C1 segment of cervical spinal cord (tissue), 14 donors: ENCODE data around the gene NSD2.
"Not testable (repeated sequence)": the region's sequence is repeated elsewhere in the genome, so short reads cannot be mapped to it uniquely, and the experiment has no call there.

ENCODE experiments used
- DNase-seq, 14 donors: peaks; one replicate each; lab custom pipeline; 2025; lab: John Stamatoyannopoulos, UW

Gene NSD2

GRCh38 chr4:1841887-1842210, 29.3 kb upstream of the NSD2 start:
- no peak for DNase-seq

- DNase-seq = peak in 1 of 14 donors; percentile 51
These were observed 28.8 kb upstream of the NSD2 start for GRCh38 chr4:1842339-1842895.

- peak in 1 of 14 donors; percentile 72 for DNase-seq
These were observed 28.2 kb upstream of the NSD2 start for GRCh38 chr4:1842993-1843448.

GRCh38 chr4:1843852-1844251, 27.3 kb upstream of the NSD2 start:
- DNase-seq = peak in 3 of 14 donors; percentile 13 to 29 (median 15)

DNA sequence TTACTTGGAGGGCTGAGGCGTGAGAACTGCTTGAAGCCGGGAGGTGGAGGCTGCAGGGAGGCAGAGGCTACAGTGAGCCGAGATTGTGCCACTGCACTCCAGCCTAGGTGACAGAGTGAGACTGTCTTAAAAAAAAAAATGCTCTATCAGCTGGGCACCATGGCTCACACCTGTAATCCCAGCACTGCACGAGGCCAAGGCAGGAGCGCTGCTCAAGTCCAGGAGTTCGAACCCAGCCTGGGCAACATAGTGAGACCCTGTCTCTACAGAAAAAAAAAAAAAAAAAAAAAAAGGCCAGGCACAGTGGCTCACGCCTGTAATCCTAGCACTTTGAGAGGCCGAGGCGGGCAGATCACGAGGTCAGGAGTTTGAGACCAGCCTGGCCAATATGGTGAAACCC, 26.6 kb upstream of the NSD2 start:
- not testable (repeated sequence) for DNase-seq

DNA sequence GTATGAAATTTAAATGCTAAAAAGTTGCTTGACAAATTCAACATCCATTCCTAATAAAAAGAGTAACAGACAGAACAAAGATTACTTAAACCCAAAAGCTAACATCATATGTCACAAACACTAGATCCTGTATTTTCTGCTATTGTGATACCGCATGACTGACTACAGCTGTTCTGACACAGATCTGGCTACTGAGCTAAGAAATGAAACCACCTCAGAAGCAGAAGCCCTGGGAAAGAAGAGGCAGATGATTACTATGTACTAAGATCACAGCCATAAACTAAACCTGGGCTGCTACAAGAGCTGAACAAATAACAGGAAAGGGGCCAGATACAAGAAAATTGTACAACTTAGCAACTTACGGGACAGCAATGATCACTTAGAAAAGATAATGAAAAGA, 24.6 kb upstream of the NSD2 start:
- DNase-seq = no peak

DNA sequence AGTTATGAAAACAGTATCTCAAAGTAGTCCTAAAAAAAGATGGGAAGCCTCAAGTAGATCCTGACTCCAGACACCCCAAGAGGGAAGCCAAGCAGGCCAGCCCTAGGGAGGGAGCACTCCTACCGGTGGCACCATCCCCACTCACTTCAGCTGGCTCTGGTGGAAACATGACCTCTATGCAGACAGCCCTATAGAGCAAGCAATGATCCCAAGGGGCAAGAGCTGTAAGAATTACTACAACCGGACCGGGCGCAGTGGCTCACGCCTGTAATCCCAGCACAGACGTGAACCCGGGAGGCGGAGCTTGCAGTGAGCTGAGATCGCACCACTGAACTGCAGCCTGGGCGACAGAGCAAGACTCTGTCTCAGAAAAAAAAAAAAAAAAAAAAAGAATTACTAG, 20.9 kb upstream of the NSD2 start:
- DNase-seq = peak in 1 of 14 donors; percentile 9

- DNase-seq = peak in 1 of 14 donors; percentile 61
These were observed 20.0 kb upstream of the NSD2 start for GRCh38 chr4:1851160-1851559.

- DNase-seq = peak in 2 of 14 donors; percentile 18 to 73
These were observed 19.4 kb upstream of the NSD2 start for GRCh38 chr4:1851575-1852410.

DNA sequence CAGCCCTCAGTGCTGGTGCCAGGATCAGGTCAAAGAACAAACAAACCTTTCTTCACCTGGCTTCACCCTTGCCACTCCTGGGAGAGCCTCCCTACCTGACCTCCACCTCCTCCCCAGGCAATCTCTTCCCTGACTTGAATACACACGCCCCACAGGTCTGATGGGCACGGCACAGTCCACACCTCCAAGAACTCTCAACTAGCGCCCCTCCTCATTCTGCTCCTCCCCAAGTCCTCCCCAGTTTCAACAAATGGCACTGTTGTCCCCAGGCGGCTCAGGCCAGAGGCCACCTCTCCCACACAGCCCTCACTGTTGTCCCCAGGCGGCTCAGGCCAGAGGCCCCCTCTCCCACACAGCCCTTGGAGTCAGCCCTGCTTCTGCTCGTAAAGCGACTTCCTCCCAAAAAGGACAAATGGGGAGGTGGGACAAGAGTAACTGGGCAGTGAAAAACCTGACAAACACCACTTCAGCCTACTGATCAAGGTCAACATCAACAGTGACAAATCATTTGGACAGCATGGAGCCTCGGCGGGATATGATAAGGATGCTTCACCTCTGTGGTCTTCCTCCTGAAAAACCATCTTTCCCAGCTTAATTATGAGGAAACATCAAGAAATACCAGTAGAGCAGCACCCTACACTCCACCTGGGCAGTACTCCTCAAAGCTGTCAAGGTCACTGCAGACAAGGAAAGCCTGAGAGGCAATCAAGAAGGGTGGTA, 18.1 kb upstream of the NSD2 start:
- no peak for DNase-seq

GRCh38 chr4:1854752-1855151, 16.4 kb upstream of the NSD2 start:
- DNase-seq = no peak

DNA sequence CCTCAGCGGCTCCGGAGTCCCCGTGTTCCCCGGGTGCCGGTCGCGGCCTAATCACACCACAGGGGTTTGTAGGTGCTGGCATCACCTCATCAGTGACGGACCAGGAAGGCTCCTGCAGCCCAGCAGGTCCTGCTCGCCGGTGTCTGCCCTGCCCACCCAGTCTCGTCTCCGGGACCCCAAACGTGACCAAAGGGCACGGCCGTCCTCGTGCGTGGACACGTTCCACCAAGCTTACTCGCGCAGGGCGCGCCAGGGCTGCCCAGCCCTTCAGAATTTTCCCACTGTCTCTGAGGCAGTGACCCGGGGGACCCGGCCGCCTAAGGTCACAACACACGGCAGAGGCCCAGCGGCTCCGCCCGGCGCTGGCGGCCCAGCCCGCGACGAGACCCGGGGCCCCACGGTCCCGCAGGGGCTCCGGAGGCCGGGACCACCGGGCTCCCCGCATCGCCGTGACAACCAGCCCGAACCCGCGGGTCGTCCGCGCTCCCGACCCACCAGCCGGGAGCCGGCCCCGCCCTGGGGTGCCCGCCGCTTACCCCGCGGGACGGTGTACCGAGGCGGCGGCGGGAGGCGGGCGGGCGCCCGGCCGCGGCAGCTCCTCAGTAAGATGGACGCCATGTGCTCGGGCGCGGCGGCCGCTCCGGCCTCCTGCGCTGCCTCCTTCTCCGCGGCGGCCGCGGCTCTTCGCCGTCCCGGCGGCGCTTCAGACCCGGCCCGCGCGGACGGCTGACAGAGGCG, 15.7 kb upstream of the NSD2 start:
- DNase-seq = no peak

DNA sequence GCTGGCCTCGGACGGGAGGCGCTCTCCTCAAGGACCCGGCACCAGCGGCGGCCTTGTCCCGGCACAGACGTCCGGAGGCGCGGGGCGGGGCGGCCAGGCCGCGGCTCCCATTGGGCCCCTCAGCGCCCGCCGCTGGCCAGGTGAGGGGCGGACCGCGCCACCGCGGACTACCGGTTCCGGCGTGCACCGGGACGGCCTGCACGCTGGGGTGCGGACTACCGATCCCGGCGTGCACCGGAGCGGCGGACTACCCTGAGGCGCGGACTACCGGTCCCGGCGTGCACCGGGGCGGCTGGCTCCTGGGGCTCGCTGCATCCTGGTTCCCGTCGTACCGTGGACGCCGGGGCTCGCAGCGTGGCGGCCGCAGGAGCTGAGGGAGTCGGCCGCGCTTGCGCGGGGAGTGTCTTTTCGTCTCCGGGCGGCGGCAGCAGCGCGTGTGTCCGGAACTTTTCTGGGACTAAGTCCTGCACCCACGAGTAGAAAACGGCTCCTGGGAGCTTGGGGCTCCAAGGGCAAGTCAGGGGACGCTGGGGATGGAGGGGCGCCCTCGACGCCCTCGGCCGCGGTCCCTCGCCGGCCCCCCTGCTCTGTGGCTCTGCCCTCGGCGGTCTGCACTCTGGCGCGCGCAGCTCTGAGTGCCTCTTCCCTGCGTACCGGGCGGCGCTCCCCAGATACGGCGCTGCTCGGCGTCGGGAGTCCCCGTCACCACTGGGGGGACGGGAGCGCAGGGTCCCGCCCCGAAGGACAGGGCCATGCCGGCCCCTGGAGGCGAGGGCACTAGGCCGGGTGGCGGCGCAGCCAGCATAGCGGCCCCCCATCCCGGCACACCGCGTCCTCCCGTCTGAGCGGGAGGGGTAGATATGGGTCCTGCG, 14.9 kb upstream of the NSD2 start, which contains the start of gene LETM1:
Gene LETM1 (minus strand): TSS at position 86 of the 872 bp plus-strand sequence. CDS start 206 bp downstream, outside the sequence.
- DNase-seq = peak; percentile 65 to 97 (median 92)

DNA sequence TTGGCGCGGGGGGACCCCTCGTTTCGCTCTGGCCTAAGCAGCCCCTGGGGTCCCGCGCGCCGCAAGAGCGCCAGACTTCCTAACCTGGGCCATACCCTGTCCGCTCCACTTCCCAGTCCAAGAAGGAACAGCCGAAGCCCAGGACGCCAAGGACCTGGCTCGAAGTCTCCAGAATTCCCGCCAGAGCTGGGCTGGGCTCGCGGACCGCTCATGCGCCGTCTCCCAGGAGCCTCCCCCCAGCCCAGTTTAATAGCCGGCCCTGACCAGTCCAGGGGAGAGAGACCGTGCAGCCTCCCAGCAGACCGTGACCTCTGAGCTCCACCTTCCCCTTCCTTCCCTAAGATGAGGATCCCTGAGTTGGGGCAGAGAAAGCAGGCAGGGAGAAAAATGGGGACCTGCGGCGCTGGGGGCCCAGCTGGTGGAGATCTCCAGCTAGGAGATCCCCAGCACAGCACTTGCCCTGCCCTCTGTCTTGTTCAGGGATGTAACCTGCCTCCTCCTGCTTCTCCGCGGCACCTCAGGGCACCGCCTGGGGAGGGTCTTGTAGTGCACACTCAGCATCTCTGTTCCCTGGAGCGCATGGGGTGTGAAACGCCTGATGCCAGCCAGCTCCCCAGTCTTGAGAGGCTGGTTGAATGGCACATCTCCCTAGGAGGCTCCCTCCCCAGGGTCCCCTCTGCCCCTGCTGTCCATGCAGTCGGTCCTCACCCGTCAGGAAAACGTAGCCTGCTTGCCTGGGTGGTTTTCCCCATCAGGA, 14.1 kb upstream of the NSD2 start:
- DNase-seq = peak in 9 of 14 donors; percentile 21 to 56 (median 42)

GRCh38 chr4:1857931-1858330, 13.3 kb upstream of the NSD2 start:
- DNase-seq = no peak

DNA sequence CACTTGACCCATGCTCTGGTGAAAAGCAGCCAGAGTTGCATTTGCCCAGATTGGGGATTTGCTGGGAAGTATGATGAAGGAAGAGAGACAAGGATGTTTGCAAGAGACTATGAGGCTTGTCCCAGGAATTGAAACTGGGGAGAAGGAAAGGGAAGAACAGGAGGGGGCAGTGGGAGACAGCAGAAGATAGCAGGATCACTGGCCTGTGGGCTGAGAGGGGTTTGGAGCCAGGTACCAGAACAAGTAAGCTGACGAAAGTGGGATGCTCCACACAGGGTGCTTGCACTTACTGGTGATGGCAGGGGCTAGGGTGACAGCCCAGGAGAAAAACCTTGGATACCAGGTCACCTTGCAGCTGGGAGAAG, 11.8 kb upstream of the NSD2 start:
- no peak for DNase-seq

DNA sequence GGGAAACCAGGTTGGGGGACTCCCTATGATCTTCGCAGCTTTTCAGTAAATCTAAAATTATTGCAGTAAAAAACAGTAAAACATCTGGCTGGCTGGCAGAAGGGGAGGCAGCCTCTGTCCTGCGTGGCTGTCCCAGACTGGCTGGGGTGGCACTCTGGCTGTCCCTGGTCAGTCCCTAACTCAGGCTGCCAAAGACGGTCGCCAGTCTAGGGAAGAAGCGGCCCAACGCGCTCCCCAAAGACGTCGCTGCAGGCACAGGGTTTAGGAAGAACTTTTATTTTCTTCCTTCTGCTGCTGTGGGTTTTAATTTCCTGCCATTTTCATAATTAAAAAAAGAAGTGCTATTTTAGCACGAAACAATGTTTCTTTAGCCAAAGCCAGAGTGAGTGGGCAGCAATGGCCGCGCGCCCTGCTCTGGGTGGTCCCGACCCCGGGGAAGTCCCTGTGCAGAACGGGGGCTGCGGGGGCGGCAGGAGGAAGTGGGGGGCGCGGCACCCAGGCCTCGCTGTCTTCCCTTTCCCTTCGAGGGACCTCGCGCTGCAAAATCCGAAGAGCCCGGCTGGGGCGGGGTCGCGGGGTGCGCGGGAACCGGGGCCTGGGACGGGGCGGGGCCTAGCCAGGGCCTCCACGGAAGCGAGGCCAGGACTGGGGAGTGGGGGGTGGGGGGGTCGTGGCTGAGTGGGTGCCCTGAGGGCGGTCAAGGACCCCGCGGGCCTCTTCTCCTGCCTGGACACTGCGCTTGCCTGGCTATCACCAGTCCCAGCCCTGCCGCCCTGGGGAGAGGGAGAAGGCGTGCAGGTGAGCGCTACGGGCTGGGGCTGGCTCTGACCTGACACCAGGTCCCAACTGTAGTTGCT, 8.9 kb upstream of the NSD2 start:
- DNase-seq = no peak

- no peak for DNase-seq
These were observed 8.3 kb upstream of the NSD2 start for GRCh38 chr4:1862961-1863296.
